Neural progenitor cell (in vitro differentiated cells): ENCODE measurements around the gene FAM53A.

Experiments
- CTCF ChIP-seq: fragments of 200-600 bp; sonication (generic); IDR thresholded peaks from 2 replicates; pipeline ENCODE4 v1.5.1; 2017; ENCODE audit warnings: antibody characterized with exemption, mild to moderate bottlenecking
- EZH2 ChIP-seq: fragments of 200-600 bp; sonication (generic); IDR thresholded peaks from 2 replicates; pipeline ENCODE4 v1.6.1; 2017; ENCODE audit warnings: antibody characterized with exemption, mild to moderate bottlenecking, moderate library complexity

DNA sequence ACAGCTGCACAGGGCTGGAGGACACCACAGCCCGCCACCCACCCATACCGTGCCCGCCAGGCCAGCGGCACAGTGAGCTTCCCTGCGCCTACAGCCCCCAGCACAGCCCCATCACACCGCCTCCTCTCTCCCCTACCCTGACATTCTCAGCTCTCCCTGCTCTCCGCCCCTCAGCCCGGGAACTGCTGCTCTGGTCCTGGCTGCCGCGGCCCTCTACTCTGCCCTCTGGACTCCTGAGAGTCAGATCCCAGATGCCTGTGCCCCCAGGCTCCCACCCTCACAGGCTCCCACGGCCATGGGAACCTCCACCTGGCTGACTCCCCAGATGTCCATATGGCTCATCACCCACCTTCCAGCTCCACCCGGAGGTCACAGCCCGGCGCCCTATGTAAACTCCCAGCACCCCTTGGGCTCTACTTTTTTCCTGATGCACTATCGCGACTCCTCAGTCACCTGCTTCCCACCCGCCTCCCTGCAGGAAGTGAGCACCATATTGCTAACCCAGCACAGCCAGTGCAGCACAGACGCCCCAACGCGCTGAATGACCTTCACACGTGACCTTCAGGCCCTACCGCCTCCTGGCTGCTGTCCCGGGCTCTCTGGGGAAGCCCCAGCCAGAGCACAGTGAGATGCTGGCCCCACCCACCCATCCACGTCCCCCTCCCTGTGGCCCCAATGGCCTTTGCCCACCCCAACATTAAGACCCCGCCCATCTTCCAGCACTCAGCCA lies 23.0 kb downstream of the FAM53A start:
- TF ChIP-seq CTCF = no peak
- TF ChIP-seq EZH2 = no peak
